T-helper 1 cell treated with Interleukin-12 subunit alpha and Interleukin-12 subunit beta and Interleukin-4 antibody, amounts not matched to agents 30 μg/mL and 1 μg/mL, for 36 hours (primary cell): ENCODE data around the gene MAP10.

Experiments used
- H3K27ac Mint-ChIP-seq: one replicate; pipeline ENCODE4 v1.8.0; 2021; ENCODE audit warnings: mild to moderate bottlenecking, mixed read lengths
- H3K27me3 Mint-ChIP-seq: one replicate; pipeline ENCODE4 v1.8.0; 2021; ENCODE audit warnings: low read depth, mixed read lengths
- H3K36me3 Mint-ChIP-seq: one replicate; pipeline ENCODE4 v1.8.0; 2021; ENCODE audit warnings: low read depth, mixed read lengths
- H3K4me1 Mint-ChIP-seq: one replicate; pipeline ENCODE4 v1.8.0; 2021; ENCODE audit warnings: low read depth, mixed read lengths
- H3K4me3 Mint-ChIP-seq: one replicate; pipeline ENCODE4 v1.8.0; 2021; ENCODE audit warnings: mild to moderate bottlenecking, moderate library complexity, mixed read lengths
- H3K9me3 Mint-ChIP-seq: one replicate; pipeline ENCODE4 v1.8.0; 2021; ENCODE audit warnings: mixed read lengths

The MAP10 gene

GRCh38 chr1:232856541-232856940 lies 51.3 kb downstream of the MAP10 start:
- Mint-ChIP-seq H3K4me3 (no peak overlapping the region), H3K36me3 (no peaks in the 10 kb centered on the region), H3K27ac (no peak overlapping the region), H3K27me3 (peaks cover 38% of the 10 kb centered on the region), H3K9me3 (no peaks in the 10 kb centered on the region), H3K4me1 (no peaks in the 10 kb centered on the region)
